Neural progenitor cell (in vitro differentiated cells): ENCODE data around the gene ATP1A1. TPM values are rescaled to one million over a fixed set of nuclear protein-coding genes. Genes with fewer than 3 reads are reported as not detected.

Experiments used
- DNase-seq: peaks from one replicate; pipeline ENCODE4 v3.0.0-alpha.2; 2016; ENCODE audit warnings: low spot score
- H2AFZ ChIP-seq: fragments of 200-600 bp; sonication (generic); replicated peaks from 2 replicates; pipeline ENCODE4 v1.6.1; 2016; ENCODE audit warnings: antibody characterized with exemption
- H3F3A ChIP-seq: fragments of 200-600 bp; sonication (generic); 2 replicates; pipeline ENCODE4 v1.6.1; 2016; ENCODE audit warnings: antibody characterized with exemption, low read depth
- H3K27ac ChIP-seq: fragments of 200-600 bp; sonication (generic); 2 replicates; pipeline ENCODE4 v1.5.1; 2016; ENCODE audit warnings: mild to moderate bottlenecking
- H3K27me3 ChIP-seq: fragments of 200-600 bp; sonication (generic); 2 replicates; pipeline ENCODE4 v1.6.1; 2016; ENCODE audit warnings: mild to moderate bottlenecking, moderate library complexity
- H3K36me3 ChIP-seq: fragments of 200-600 bp; sonication (generic); 2 replicates; pipeline ENCODE4 v1.5.1; 2016
- H3K4me1 ChIP-seq: fragments of 200-600 bp; sonication (generic); 2 replicates; pipeline ENCODE4 v1.6.1; 2016; ENCODE audit warnings: mixed run types
- H3K4me2 ChIP-seq: fragments of 200-600 bp; sonication (generic); 2 replicates; pipeline ENCODE4 v1.6.1; 2016
- H3K4me3 ChIP-seq: fragments of 200-600 bp; sonication (generic); 2 replicates; pipeline ENCODE4 v1.5.1; 2016
- H3K79me2 ChIP-seq: fragments of 200-600 bp; sonication (generic); 2 replicates; pipeline ENCODE4 v1.6.1; 2016; ENCODE audit warnings: low read depth
- H3K9ac ChIP-seq: fragments of 200-600 bp; sonication (generic); 2 replicates; pipeline ENCODE4 v1.6.1; 2016
- H3K9me3 ChIP-seq: fragments of 200-600 bp; sonication (generic); 2 replicates; pipeline ENCODE4 v1.5.1; 2016; ENCODE audit warnings: low read depth
- H4K20me1 ChIP-seq: fragments of 200-600 bp; sonication (generic); 2 replicates; pipeline ENCODE4 v1.6.1; 2016; ENCODE audit warnings: low read depth
- H3K27ac Mint-ChIP-seq: 3 replicates; pipeline ENCODE4 v1.8.0; 2021; ENCODE audit warnings: mixed read lengths
- H3K27me3 Mint-ChIP-seq: 2 replicates; pipeline ENCODE4 v1.8.0; 2022; ENCODE audit warnings: low read depth, mild to moderate bottlenecking, inconsistent platforms, moderate library complexity, mixed read lengths; ENCODE audit not compliant: insufficient read depth
- H3K36me3 Mint-ChIP-seq: 3 replicates; pipeline ENCODE4 v1.8.0; 2021; ENCODE audit warnings: mixed read lengths
- H3K4me1 Mint-ChIP-seq: 3 replicates; pipeline ENCODE4 v1.8.0; 2021; ENCODE audit warnings: mixed read lengths
- H3K4me3 Mint-ChIP-seq: 3 replicates; pipeline ENCODE4 v1.8.0; 2021; ENCODE audit warnings: mild to moderate bottlenecking, moderate library complexity, mixed read lengths
- H3K9me3 Mint-ChIP-seq: 3 replicates; pipeline ENCODE4 v1.8.0; 2020; ENCODE audit warnings: mixed read lengths
- CTCF ChIP-seq: fragments of 200-600 bp; sonication (generic); IDR thresholded peaks from 2 replicates; pipeline ENCODE4 v1.5.1; 2017; ENCODE audit warnings: antibody characterized with exemption, mild to moderate bottlenecking
- EZH2 ChIP-seq: fragments of 200-600 bp; sonication (generic); IDR thresholded peaks from 2 replicates; pipeline ENCODE4 v1.6.1; 2017; ENCODE audit warnings: antibody characterized with exemption, mild to moderate bottlenecking, moderate library complexity
- EZH2phosphoT487 ChIP-seq: fragments of 200-600 bp; sonication (generic); IDR thresholded peaks from 2 replicates; pipeline ENCODE4 v1.6.1; 2017; ENCODE audit warnings: antibody characterized with exemption
- total RNA-seq: library from RNA; depleted of rRNA; stranded (reverse); fragments of >200 nt; gene quantifications from 2 replicates; pipeline ENCODE4 v1.2.3, GENCODE V29; 2015; ENCODE audit warnings: low replicate concordance

The ATP1A1 gene
- total RNA-seq, 1 donor from 2014 or later, result 61.5 TPM

- H4K20me1 ChIP-seq, result no peaks in the 10 kb centered on the region
- no peaks in the 10 kb centered on the region for H3K9me3 Mint-ChIP-seq
- H3K4me1 Mint-ChIP-seq, result peaks cover 5% of the 10 kb centered on the region
- DNase-seq, result no peak
- H3K27ac Mint-ChIP-seq, result no peak overlapping the region
- H3K9ac ChIP-seq, result no peak overlapping the region
- H3K4me3 ChIP-seq, result no peak overlapping the region
- H3K27ac ChIP-seq, result no peak overlapping the region
- peaks cover 10% of the 10 kb centered on the region for H3K4me1 ChIP-seq
- no peaks in the 10 kb centered on the region for H3K36me3 ChIP-seq
- H3F3A ChIP-seq, result no peaks in the 10 kb centered on the region
- no peaks in the 10 kb centered on the region for H3K79me2 ChIP-seq
- H3K9me3 ChIP-seq, result no peaks in the 10 kb centered on the region
- no peaks in the 10 kb centered on the region for H3K36me3 Mint-ChIP-seq
- TF ChIP-seq CTCF, result no peak
- no peak for TF ChIP-seq EZH2phosphoT487
- no peak for TF ChIP-seq EZH2
- H3K27me3 Mint-ChIP-seq, result peaks cover 2% of the 10 kb centered on the region
- H3K4me2 ChIP-seq, result no peak overlapping the region
- no peak overlapping the region for H3K4me3 Mint-ChIP-seq
- H2AFZ ChIP-seq, result no peak overlapping the region
- H3K27me3 ChIP-seq, result no peaks in the 10 kb centered on the region
Observed at GRCh38 chr1:116361648-116362047, 11.4 kb upstream of the ATP1A1 start.

- no peaks in the 10 kb centered on the region for H3K9me3 Mint-ChIP-seq
- peaks cover 5% of the 10 kb centered on the region for H3K4me1 Mint-ChIP-seq
- H3K27ac Mint-ChIP-seq, result no peak overlapping the region
- Histone ChIP-seq H3K4me3 (no peak overlapping the region), H4K20me1 (no peaks in the 10 kb centered on the region), H3K4me1 (peaks cover 10% of the 10 kb centered on the region), H3F3A (no peaks in the 10 kb centered on the region), H3K36me3 (no peaks in the 10 kb centered on the region), H3K79me2 (no peaks in the 10 kb centered on the region), H3K9ac (no peak overlapping the region), H3K27me3 (no peaks in the 10 kb centered on the region), H3K9me3 (no peaks in the 10 kb centered on the region), H2AFZ (no peak overlapping the region), H3K4me2 (no peak overlapping the region), H3K27ac (no peak overlapping the region)
- TF ChIP-seq EZH2phosphoT487 (no peak), EZH2 (no peak), CTCF (no peak)
- H3K27me3 Mint-ChIP-seq, result peaks cover 2% of the 10 kb centered on the region
- no peak for DNase-seq
- no peaks in the 10 kb centered on the region for H3K36me3 Mint-ChIP-seq
- H3K4me3 Mint-ChIP-seq, result no peak overlapping the region
Observed at GRCh38 chr1:116362050-116362449, 11.0 kb upstream of the ATP1A1 start.

GRCh38 chr1:116365353-116365780, 7.7 kb upstream of the ATP1A1 start:
- no peaks in the 10 kb centered on the region for H3K4me1 ChIP-seq
- H3K9ac ChIP-seq, result no peak overlapping the region
- H3K27me3 Mint-ChIP-seq, result peaks cover 5% of the 10 kb centered on the region
- H3K27ac ChIP-seq, result no peak overlapping the region
- H3K4me3 Mint-ChIP-seq, result no peak overlapping the region
- no peaks in the 10 kb centered on the region for H3K9me3 Mint-ChIP-seq
- TF ChIP-seq EZH2phosphoT487 (no peak), EZH2 (no peak)
- no peaks in the 10 kb centered on the region for H3K9me3 ChIP-seq
- H3K4me2 ChIP-seq, result no peak overlapping the region
- no peaks in the 10 kb centered on the region for H3K36me3 Mint-ChIP-seq
- no peaks in the 10 kb centered on the region for H4K20me1 ChIP-seq
- H3K79me2 ChIP-seq, result no peaks in the 10 kb centered on the region
- DNase-seq, result no peak
- no peaks in the 10 kb centered on the region for H3K4me1 Mint-ChIP-seq
- no peak overlapping the region for H3K4me3 ChIP-seq
- H3K27ac Mint-ChIP-seq, result no peak overlapping the region
- no peaks in the 10 kb centered on the region for H3K36me3 ChIP-seq
- no peaks in the 10 kb centered on the region for H3K27me3 ChIP-seq
- H3F3A ChIP-seq, result no peaks in the 10 kb centered on the region
- H2AFZ ChIP-seq, result no peak overlapping the region

- no peaks in the 10 kb centered on the region for H4K20me1 ChIP-seq
- H3K9me3 ChIP-seq, result no peaks in the 10 kb centered on the region
- Mint-ChIP-seq H3K9me3 (no peaks in the 10 kb centered on the region), H3K4me3 (no peak overlapping the region), H3K27me3 (peaks cover 5% of the 10 kb centered on the region), H3K27ac (no peak overlapping the region), H3K4me1 (no peaks in the 10 kb centered on the region), H3K36me3 (no peaks in the 10 kb centered on the region)
- TF ChIP-seq EZH2, result no peak
- TF ChIP-seq CTCF, result no peak
- no peak for TF ChIP-seq EZH2phosphoT487
- H3K27ac ChIP-seq, result no peak overlapping the region
- no peaks in the 10 kb centered on the region for H3K36me3 ChIP-seq
- H3K4me3 ChIP-seq, result no peak overlapping the region
- H3K79me2 ChIP-seq, result no peaks in the 10 kb centered on the region
- DNase-seq, result no peak
- no peaks in the 10 kb centered on the region for H3F3A ChIP-seq
- H3K4me2 ChIP-seq, result no peak overlapping the region
- H3K9ac ChIP-seq, result no peak overlapping the region
- H3K4me1 ChIP-seq, result no peaks in the 10 kb centered on the region
- H2AFZ ChIP-seq, result no peak overlapping the region
- peaks cover 3% of the 10 kb centered on the region for H3K27me3 ChIP-seq
Observed at GRCh38 chr1:116365857-116366256, 7.2 kb upstream of the ATP1A1 start.
